ENCODE data around the gene SLC25A22. TPM values are rescaled to one million over a fixed set of nuclear protein-coding genes. Genes with fewer than 3 reads are reported as not detected.

The SLC25A22 gene
- total RNA-seq, 1 experiment from 2014 or later, result 32.7 TPM

- Histone ChIP-seq H3K9ac (ENCODE audit: low read length) (no peak overlapping the region), H3K9me3 (ENCODE audit: low read length) (no peaks in the 10 kb centered on the region), H2AFZ (ENCODE audit: low read length) (no peak overlapping the region), H3K9me2 (replicated peaks; ENCODE audit: low read length) (no peaks in the 10 kb centered on the region), H3K4me2 (ENCODE audit: low read length) (no peak overlapping the region), H3F3A (ENCODE audit: low read length, unreplicated experiment) (no peaks in the 10 kb centered on the region), H3K4me3 (ENCODE audit: low read length) (no peak overlapping the region), H3K36me3 (ENCODE audit: low read depth, low read length) (no peaks in the 10 kb centered on the region), H3K27me3 (ENCODE audit: low read length) (no peaks in the 10 kb centered on the region), H3K27ac (ENCODE audit: low read length) (no peak overlapping the region), H3K4me1 (ENCODE audit: insufficient read depth, low read length) (no peaks in the 10 kb centered on the region), H4K20me1 (ENCODE audit: low read length) (no peaks in the 10 kb centered on the region), H3K79me2 (ENCODE audit: low read length) (peaks cover 5% of the 10 kb centered on the region)
- ChIA-PET CTCF (no interaction called here), POLR2A (ENCODE audit: unreplicated experiment) (no interaction called here)
- BruUV-seq (replicated peaks), result no TSS peak
- ATAC-seq (no peak), DNase-seq (no peak)
- intact Hi-C loops (cut with micrococcal nuclease), result no loop called here
- TF ChIP-seq EZH2phosphoT487 (IDR thresholded peaks at IDR 0.05; ENCODE audit: borderline replicate concordance, low read length) (no peak), CTCF (conservative IDR thresholded peaks at IDR 0.05; ENCODE audit: low read depth, low read length) (no peak), EZH2 (IDR thresholded peaks at IDR 0.05; ENCODE audit: low read length, unreplicated experiment) (no peak)
These were observed 55.4 kb downstream of the SLC25A22 start for GRCh38 chr11:742571-743201.

DNA sequence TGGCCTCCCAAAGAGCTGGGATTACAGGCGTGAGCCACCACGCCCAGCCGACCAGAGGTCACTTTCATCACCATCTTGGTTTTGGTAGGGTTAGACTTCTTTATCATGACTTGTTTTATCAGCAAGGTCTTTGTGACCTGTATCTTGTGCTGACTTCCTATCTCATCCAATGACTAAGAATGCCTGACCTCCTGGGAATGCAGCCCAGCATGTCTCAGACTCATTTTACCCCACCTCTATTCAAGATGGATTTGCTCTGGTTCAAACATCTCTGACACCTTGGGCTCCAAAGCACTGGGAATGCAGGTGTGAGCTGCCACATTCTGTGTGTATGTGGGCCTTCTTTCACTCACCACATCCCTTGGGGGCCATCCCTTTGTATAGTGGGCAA is 55.9 kb downstream of the SLC25A22 start:
- Histone ChIP-seq H3K36me3 (ENCODE audit: low read depth, low read length) (no peaks in the 10 kb centered on the region), H3F3A (ENCODE audit: low read length, unreplicated experiment) (no peaks in the 10 kb centered on the region), H3K27me3 (ENCODE audit: low read length) (no peaks in the 10 kb centered on the region), H3K4me3 (ENCODE audit: low read length) (no peak overlapping the region), H3K9ac (ENCODE audit: low read length) (no peak overlapping the region), H3K4me1 (ENCODE audit: insufficient read depth, low read length) (no peaks in the 10 kb centered on the region), H3K9me2 (replicated peaks; ENCODE audit: low read length) (no peaks in the 10 kb centered on the region), H3K4me2 (ENCODE audit: low read length) (no peak overlapping the region), H2AFZ (ENCODE audit: low read length) (no peak overlapping the region), H3K9me3 (ENCODE audit: low read length) (no peaks in the 10 kb centered on the region), H4K20me1 (ENCODE audit: low read length) (no peaks in the 10 kb centered on the region), H3K79me2 (ENCODE audit: low read length) (no peaks in the 10 kb centered on the region; the same call in 1 of the 2 replicates), H3K27ac (ENCODE audit: low read length) (no peak overlapping the region)
- ATAC-seq (no peak), DNase-seq (no peak)
- BruUV-seq (replicated peaks), result no TSS peak
- intact Hi-C loops (cut with micrococcal nuclease), result no loop called here
- CTCF ChIA-PET, result no interaction called here
- no peak for TF ChIP-seq EZH2phosphoT487 (IDR thresholded peaks at IDR 0.05; ENCODE audit: borderline replicate concordance, low read length)
- no peak for TF ChIP-seq CTCF (conservative IDR thresholded peaks at IDR 0.05; ENCODE audit: low read depth, low read length)
- TF ChIP-seq EZH2 (IDR thresholded peaks at IDR 0.05; ENCODE audit: low read length, unreplicated experiment), result no peak
- POLR2A ChIA-PET (ENCODE audit: unreplicated experiment), result no interaction called here

Other genes starting within 250 kb of the SLC25A22 start
- gene LMNTD2, start 237.5 kb downstream of the SLC25A22 start, total RNA-seq (2014; rRNA removed), result 1.4 and 2.4 TPM in 2 replicates
- gene RASSF7, start 237.3 kb downstream of the SLC25A22 start, total RNA-seq (2014; rRNA removed), result 58.6 and 79.7 TPM in 2 replicates
- 41.4 and 52.4 TPM in 2 replicates for gene PHRF1, start 221.8 kb downstream of the SLC25A22 start, total RNA-seq (2014; rRNA removed)
- gene IRF7, start 182.3 kb downstream of the SLC25A22 start, total RNA-seq (2014; rRNA removed), result 80.8 and 95.7 TPM in 2 replicates
- gene CDHR5, start 173.3 kb downstream of the SLC25A22 start, total RNA-seq (2014; rRNA removed), result not detected in 2 replicates
- gene SCT, start 171.1 kb downstream of the SLC25A22 start, total RNA-seq (2014; rRNA removed), result 2.2 TPM in 1 of 2 replicates, not detected in the other
- gene DRD4, start 161.0 kb downstream of the SLC25A22 start, total RNA-seq (2014; rRNA removed), result 0.11 TPM in 1 of 2 replicates, not detected in the other
- 31.9 and 42.8 TPM in 2 replicates for gene DEAF1, start 103.1 kb downstream of the SLC25A22 start, total RNA-seq (2014; rRNA removed)
- gene TMEM80, start 102.5 kb downstream of the SLC25A22 start, total RNA-seq (2014; rRNA removed), result 10.8 and 16.2 TPM in 2 replicates
- 127 and 200 TPM in 2 replicates for gene EPS8L2, start 92.0 kb downstream of the SLC25A22 start, total RNA-seq (2014; rRNA removed)
- gene TALDO1, start 50.8 kb downstream of the SLC25A22 start, total RNA-seq (2014; rRNA removed), result 287 and 326 TPM in 2 replicates
- 38.9 and 39.7 TPM in 2 replicates for gene GATD1, start 20.8 kb downstream of the SLC25A22 start, total RNA-seq (2014; rRNA removed)
- not detected in 2 replicates for gene CEND1, start 8.2 kb downstream of the SLC25A22 start, total RNA-seq (2014; rRNA removed)
- 11.7 and 14.9 TPM in 2 replicates for gene PIDD1, start 7.0 kb upstream of the SLC25A22 start, total RNA-seq (2014; rRNA removed)
- gene RPLP2, start 11.7 kb upstream of the SLC25A22 start, total RNA-seq (2014; rRNA removed), result 897 and 964 TPM in 2 replicates
- gene PNPLA2, start 20.6 kb upstream of the SLC25A22 start, total RNA-seq (2014; rRNA removed), result 40.2 and 41.4 TPM in 2 replicates
- gene CRACR2B, start 29.6 kb upstream of the SLC25A22 start, total RNA-seq (2014; rRNA removed), result 10.6 and 19.8 TPM in 2 replicates
- 469 and 490 TPM in 2 replicates for gene CD151, start 34.7 kb upstream of the SLC25A22 start, total RNA-seq (2014; rRNA removed)
- gene POLR2L, start 44.2 kb upstream of the SLC25A22 start, total RNA-seq (2014; rRNA removed), result 661 and 1,148 TPM in 2 replicates
- gene TSPAN4, start 44.6 kb upstream of the SLC25A22 start, total RNA-seq (2014; rRNA removed), result 121 and 138 TPM in 2 replicates
- 70.2 and 116 TPM in 2 replicates for gene CHID1, start 112.5 kb upstream of the SLC25A22 start, total RNA-seq (2014; rRNA removed)
- 29.6 and 42.8 TPM in 2 replicates for gene AP2A2, start 127.6 kb upstream of the SLC25A22 start, total RNA-seq (2014; rRNA removed)
- 0.18 and 0.23 TPM in 2 replicates for gene MUC6, start 238.4 kb upstream of the SLC25A22 start, total RNA-seq (2014; rRNA removed)

Data from PC-3 (cell line).